GM12873 (cell line): ENCODE results near the gene SH3RF3.

Source experiments
- TF ChIP-seq, protein P1 (sequence below): IDR thresholded peaks from 2 replicates; pipeline ENCODE4 v1.5.1; 2012; ENCODE audit warnings: low read depth, mild to moderate bottlenecking, moderate library complexity, low read length, control low read depth; ENCODE audit not compliant: insufficient read depth; ENCODE audit errors: missing control alignments

SH3RF3 gene

DNA sequence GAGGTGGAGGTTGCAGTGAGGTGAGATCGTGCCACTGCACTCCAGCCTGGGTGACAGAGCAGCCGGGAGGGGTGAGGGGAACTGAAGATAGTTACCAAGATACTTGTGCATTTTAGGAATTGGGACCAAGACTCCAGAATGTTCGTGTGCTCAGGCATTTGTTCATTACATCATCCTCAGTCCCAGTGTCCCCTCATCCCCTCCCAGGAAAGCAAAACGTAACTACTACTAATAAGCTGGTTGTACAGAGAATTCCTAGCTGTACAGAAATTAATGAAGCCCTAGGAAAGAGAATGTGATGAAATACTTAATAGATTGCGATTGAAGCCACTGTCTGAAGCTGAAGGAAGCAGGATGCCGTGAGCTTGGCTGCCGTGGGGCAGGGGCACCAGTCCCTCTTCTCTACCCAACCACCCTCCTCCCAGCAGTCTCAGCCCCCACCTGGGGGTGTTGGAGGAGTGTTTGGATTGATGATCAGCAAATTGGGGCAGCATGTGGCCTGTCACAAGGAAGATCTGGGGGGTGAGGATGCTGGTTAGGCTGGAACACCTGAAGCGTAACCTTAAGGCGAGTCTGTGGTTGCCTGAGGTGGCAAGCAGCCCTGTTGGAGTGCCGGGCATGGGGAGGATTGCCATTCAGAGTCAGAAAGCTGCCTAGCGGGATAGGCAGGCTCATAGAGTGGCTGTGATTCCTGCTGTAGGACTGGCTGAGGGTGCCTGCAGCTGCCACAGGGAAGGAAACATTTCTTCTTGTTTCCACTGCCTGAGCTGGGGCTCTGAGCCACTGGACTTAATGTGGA lies 140.9 kb downstream of the SH3RF3 start:
- TF ChIP-seq, protein P1, sequence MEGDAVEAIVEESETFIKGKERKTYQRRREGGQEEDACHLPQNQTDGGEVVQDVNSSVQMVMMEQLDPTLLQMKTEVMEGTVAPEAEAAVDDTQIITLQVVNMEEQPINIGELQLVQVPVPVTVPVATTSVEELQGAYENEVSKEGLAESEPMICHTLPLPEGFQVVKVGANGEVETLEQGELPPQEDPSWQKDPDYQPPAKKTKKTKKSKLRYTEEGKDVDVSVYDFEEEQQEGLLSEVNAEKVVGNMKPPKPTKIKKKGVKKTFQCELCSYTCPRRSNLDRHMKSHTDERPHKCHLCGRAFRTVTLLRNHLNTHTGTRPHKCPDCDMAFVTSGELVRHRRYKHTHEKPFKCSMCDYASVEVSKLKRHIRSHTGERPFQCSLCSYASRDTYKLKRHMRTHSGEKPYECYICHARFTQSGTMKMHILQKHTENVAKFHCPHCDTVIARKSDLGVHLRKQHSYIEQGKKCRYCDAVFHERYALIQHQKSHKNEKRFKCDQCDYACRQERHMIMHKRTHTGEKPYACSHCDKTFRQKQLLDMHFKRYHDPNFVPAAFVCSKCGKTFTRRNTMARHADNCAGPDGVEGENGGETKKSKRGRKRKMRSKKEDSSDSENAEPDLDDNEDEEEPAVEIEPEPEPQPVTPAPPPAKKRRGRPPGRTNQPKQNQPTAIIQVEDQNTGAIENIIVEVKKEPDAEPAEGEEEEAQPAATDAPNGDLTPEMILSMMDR = no peak

DNA sequence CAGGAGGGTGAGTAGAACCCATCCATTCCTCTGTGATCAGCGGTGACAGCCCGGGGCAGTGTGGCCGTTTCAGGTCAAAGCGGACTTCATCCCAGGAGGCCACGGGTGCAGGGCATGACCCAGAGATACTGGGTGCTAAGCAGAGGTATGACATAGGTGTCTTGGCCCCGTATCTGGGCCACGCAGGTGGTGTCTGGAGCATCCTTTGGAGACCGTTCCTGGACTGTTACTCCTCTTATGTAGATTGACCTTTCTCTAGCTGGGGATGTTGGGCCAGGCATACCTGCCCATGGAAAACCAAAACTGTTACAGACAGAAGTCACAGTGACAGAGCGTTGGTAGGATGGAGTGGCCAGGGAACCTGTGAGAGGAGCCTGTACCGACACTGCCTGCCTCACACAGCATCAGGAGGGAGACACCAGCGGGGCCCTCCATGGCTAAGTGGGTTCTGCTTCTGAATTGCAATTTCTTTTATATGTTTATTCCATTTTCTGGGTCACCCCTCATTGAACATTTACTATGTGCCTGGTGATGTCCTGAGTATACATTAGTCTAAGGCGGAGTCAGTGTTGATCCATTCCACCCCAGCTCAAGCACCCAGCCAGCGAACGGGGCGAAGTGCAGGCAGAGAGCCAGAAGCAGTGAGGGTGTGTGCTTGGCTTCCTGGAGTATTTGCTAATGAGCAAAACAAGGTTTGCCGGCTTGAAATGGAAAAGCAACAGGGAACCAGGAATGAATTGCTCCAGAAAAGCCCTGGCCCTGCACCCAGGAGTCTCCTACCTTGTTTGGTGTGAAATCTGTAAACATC lies 141.7 kb downstream of the SH3RF3 start:
- TF ChIP-seq, protein P1 = no peak

DNA sequence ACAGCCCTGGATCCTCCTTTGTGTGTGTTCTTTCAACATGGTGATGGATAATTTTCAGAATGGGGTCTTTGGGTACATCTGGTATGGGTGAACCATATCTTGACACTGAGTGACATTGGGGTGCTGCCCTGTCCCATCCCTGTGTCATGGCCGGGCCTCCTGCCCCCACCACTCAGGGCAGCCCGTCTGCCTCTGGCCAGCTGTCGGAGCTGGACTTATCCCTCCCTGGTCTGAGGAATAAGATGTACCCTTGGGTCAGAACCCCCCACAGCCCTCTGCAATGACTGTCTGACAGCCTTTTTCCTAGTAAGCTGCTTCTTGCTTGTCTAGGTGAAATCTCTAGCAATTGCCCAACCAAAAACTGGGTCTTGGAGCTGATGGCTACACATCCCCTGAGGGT lies 142.9 kb downstream of the SH3RF3 start:
- TF ChIP-seq, protein P1 = no peak

DNA sequence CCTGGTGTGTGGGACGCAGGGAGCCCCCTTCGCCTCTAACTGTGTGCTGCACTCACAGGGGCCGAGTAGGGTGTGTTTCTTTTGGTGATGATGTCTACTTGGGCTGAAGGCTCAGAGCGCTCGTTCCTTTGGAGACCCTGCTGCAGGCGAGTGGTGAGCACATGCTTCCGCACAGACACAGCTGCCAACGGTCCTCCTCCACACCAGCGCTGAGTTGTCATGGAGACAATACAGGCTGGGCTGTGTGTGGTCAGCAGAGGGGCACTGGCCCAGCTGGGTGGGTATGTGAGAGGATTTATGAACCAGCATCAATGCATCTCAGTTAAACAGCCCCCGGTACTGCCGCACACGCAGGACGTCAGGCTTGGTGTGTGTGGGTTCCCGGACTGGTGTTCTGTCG lies 143.5 kb downstream of the SH3RF3 start:
- TF ChIP-seq, protein P1 = no peak

DNA sequence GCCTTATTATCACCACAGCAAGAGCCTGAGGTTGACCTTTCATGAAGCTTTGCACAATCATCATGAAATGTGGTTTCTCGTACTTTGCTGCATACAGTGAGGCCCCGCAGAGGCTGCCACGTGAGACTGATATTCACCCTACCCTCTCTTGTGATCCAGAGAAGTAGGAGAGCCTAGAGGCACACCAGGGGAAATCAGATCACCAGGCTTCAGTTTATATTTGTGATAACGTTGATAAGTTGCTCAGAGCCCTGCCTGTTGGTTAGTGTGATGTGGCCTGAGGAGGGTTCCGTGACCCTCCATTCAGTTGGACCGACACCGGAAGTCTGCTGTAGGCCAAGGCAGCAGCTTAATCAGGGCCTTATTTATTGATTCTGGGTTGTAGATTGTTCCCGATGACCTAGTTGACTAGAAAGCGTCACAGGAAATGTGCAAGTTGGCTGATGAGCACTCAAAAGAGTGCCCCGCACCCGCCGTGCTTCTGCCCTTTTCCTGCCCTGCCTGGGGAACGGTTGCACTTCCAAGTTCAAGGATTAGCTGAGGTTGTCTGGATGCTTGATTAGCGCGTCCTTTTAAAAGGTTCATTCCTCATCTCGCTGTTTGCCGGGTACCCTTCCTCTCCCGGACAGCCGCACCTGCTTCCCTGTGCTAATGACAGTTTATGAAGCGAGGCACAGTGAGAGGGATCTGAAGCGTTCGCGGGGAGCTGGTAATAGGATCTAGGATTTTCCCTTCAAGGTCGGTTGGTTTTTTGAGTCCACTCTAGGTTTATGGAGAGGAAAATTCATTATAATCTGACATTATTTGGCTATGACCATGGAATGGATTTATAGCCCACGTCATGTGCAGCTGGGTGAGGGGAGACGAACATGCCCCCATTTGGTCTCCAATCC lies 146.4 kb downstream of the SH3RF3 start:
- TF ChIP-seq, protein P1 = no peak

DNA sequence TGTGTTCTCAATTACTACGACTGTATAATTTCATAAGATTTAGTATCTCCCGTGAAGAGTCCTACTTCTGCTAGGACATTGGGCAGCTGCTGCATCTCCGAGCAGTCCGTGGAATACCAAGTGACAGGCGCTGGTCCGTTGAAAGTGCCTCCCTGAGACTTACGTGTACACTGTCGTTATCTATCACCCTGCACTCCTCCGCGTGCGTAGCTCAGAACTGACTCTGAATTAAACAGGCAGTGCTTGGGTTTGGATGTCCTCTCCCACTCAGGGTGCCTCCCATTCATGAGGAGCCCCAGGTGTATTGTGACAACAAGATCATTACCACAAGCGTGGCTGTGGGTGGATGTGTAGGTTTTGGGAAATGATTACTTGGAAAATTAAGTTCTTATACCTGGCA lies 148.4 kb downstream of the SH3RF3 start:
- TF ChIP-seq, protein P1 = no peak
